HEK293 (cell line): Measurements from ENCODE around the gene YIPF5.
A peak's percentile ranks its signal among the peaks of the same experiment; 100 is the strongest.

ENCODE experiments used
- FEZF1 ChIP-seq: fragments of 450-650 bp; formaldehyde crosslinking; IDR thresholded peaks from 2 replicates; pipeline ENCODE4 v1.5.1; 2016; ENCODE audit warnings: missing biosample characterization, missing genetic modification characterization
- HOXA7 ChIP-seq: sonication (generic); formaldehyde crosslinking; IDR thresholded peaks from 2 replicates; pipeline ENCODE4 v1.8.1; 2022; ENCODE audit warnings: missing genetic modification reagents, borderline replicate concordance
- KLF10 ChIP-seq: fragments of 450-650 bp; IDR thresholded peaks from 2 replicates; pipeline ENCODE4 v1.5.1; 2018; ENCODE audit warnings: missing biosample characterization, mild to moderate bottlenecking, missing genetic modification characterization
- KLF8 ChIP-seq: fragments of 450-650 bp; formaldehyde crosslinking; IDR thresholded peaks from 2 replicates; pipeline ENCODE4 v1.5.1; 2016; ENCODE audit warnings: missing biosample characterization, missing genetic modification characterization
- SP7 ChIP-seq: fragments of 450-650 bp; formaldehyde crosslinking; IDR thresholded peaks from 2 replicates; pipeline ENCODE4 v1.5.1; 2016; ENCODE audit warnings: missing biosample characterization, missing genetic modification characterization
- TCF7L2 ChIP-seq: IDR thresholded peaks from 2 replicates; pipeline ENCODE4 v1.6.1; 2011; ENCODE audit warnings: low read depth, mild to moderate bottlenecking, inconsistent platforms, low read length, moderate library complexity, borderline replicate concordance
- YY2 ChIP-seq: fragments of 450-650 bp; formaldehyde crosslinking; IDR thresholded peaks from 2 replicates; pipeline ENCODE4 v1.5.1; 2016; ENCODE audit warnings: missing biosample characterization, missing genetic modification characterization
- ZFP69B ChIP-seq: fragments of 450-650 bp; formaldehyde crosslinking; IDR thresholded peaks from 2 replicates; pipeline ENCODE4 v1.5.1; 2016; ENCODE audit warnings: missing biosample characterization, missing genetic modification characterization
- ZNF10 ChIP-seq: fragments of 450-650 bp; formaldehyde crosslinking; IDR thresholded peaks from 2 replicates; pipeline ENCODE4 v1.5.1; 2017; ENCODE audit warnings: missing biosample characterization, missing genetic modification characterization
- ZNF112 ChIP-seq: fragments of 450-650 bp; formaldehyde crosslinking; IDR thresholded peaks from 2 replicates; pipeline ENCODE4 v1.5.0; 2017; ENCODE audit warnings: missing biosample characterization, missing genetic modification characterization
- ZNF133 ChIP-seq: fragments of 450-650 bp; formaldehyde crosslinking; IDR thresholded peaks from 2 replicates; pipeline ENCODE4 v1.5.1; 2016; ENCODE audit warnings: missing biosample characterization, missing genetic modification characterization
- ZNF16 ChIP-seq: fragments of 450-650 bp; formaldehyde crosslinking; IDR thresholded peaks from 2 replicates; pipeline ENCODE4 v1.5.1; 2016; ENCODE audit warnings: low read depth, missing biosample characterization, missing genetic modification characterization
- ZNF175 ChIP-seq: fragments of 450-650 bp; formaldehyde crosslinking; IDR thresholded peaks from 2 replicates; pipeline ENCODE4 v1.5.1; 2016; ENCODE audit warnings: missing biosample characterization, missing genetic modification characterization
- ZNF223 ChIP-seq: fragments of 450-650 bp; formaldehyde crosslinking; IDR thresholded peaks from 2 replicates; pipeline ENCODE4 v1.5.1; 2016; ENCODE audit warnings: missing biosample characterization, missing genetic modification characterization
- ZNF248 ChIP-seq: fragments of 450-650 bp; formaldehyde crosslinking; IDR thresholded peaks from 2 replicates; pipeline ENCODE4 v1.5.1; 2017; ENCODE audit warnings: missing biosample characterization, missing genetic modification characterization
- ZNF292 ChIP-seq: fragments of 450-650 bp; formaldehyde crosslinking; IDR thresholded peaks from 2 replicates; pipeline ENCODE4 v1.5.1; 2016; ENCODE audit warnings: low read depth, missing biosample characterization, missing genetic modification characterization, borderline replicate concordance
- ZNF324 ChIP-seq: fragments of 450-650 bp; formaldehyde crosslinking; IDR thresholded peaks from 2 replicates; pipeline ENCODE4 v1.5.1; 2016; ENCODE audit warnings: missing biosample characterization, missing genetic modification characterization
- ZNF529 ChIP-seq: fragments of 450-650 bp; formaldehyde crosslinking; IDR thresholded peaks from 2 replicates; pipeline ENCODE4 v1.5.1; 2017; ENCODE audit warnings: missing genetic modification characterization, missing biosample characterization; ENCODE audit not compliant: insufficient replicate concordance
- ZNF670 ChIP-seq: fragments of 450-650 bp; formaldehyde crosslinking; IDR thresholded peaks from 2 replicates; pipeline ENCODE4 v1.5.1; 2016; ENCODE audit warnings: missing biosample characterization, missing genetic modification characterization, low read depth
- ZNF701 ChIP-seq: fragments of 450-650 bp; formaldehyde crosslinking; IDR thresholded peaks from 2 replicates; pipeline ENCODE4 v1.5.1; 2016; ENCODE audit warnings: missing biosample characterization, missing genetic modification characterization
- TF ChIP-seq, protein P1 (sequence below): fragments of 450-650 bp; formaldehyde crosslinking; IDR thresholded peaks from 2 replicates; pipeline ENCODE4 v1.5.1; 2016; ENCODE audit warnings: missing biosample characterization, missing genetic modification characterization
- TF ChIP-seq, protein P2 (sequence below): fragments of 450-650 bp; formaldehyde crosslinking; IDR thresholded peaks from 2 replicates; pipeline ENCODE4 v1.5.0; 2017; ENCODE audit warnings: missing biosample characterization, missing genetic modification characterization, borderline replicate concordance
- TF ChIP-seq, protein P3 (sequence below): fragments of 450-650 bp; formaldehyde crosslinking; IDR thresholded peaks from 2 replicates; pipeline ENCODE4 v1.5.1; 2017; ENCODE audit warnings: missing biosample characterization, missing genetic modification characterization
- TF ChIP-seq, protein P4 (sequence below): fragments of 450-650 bp; formaldehyde crosslinking; IDR thresholded peaks from 2 replicates; pipeline ENCODE4 v1.5.1; 2016; ENCODE audit warnings: missing biosample characterization, missing genetic modification characterization, borderline replicate concordance
- TF ChIP-seq, protein P5 (sequence below): fragments of 450-650 bp; formaldehyde crosslinking; IDR thresholded peaks from 2 replicates; pipeline ENCODE4 v1.5.1; 2016; ENCODE audit warnings: missing biosample characterization, missing genetic modification characterization
- TF ChIP-seq, protein P6 (sequence below): fragments of 450-650 bp; formaldehyde crosslinking; IDR thresholded peaks from 2 replicates; pipeline ENCODE4 v1.5.1; 2016; ENCODE audit warnings: missing biosample characterization, missing genetic modification characterization

YIPF5 gene

DNA sequence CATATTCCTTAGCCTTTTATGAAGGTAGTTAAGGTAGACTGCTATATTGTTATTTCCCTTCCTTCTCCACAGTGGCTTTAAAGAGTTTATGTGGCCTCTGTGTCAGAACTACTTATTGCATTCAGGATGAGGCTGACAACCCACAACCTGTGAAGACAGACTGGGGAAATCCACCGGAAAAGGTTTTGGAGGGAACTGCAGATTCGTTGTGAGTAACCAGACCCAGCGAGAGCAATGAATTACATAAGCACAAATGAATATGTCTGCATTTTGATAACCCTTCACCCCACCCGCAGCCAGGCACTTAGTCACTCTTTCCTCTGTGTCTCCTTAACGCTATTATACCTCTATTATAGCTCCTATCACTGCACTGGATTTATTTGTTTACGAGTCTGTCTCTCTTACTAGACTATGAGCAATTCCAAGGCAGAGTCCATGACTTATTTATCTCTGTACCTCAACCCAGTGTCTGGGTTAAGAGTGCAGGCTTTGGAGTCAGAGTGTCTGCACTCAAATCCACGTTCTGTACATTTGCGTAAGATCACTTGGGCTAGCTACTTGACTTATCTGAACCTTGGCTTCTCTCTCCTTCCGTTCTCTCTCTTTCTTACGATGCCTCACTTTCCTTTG, 19.5 kb upstream of the YIPF5 start (continued):
- TF ChIP-seq, protein P1, sequence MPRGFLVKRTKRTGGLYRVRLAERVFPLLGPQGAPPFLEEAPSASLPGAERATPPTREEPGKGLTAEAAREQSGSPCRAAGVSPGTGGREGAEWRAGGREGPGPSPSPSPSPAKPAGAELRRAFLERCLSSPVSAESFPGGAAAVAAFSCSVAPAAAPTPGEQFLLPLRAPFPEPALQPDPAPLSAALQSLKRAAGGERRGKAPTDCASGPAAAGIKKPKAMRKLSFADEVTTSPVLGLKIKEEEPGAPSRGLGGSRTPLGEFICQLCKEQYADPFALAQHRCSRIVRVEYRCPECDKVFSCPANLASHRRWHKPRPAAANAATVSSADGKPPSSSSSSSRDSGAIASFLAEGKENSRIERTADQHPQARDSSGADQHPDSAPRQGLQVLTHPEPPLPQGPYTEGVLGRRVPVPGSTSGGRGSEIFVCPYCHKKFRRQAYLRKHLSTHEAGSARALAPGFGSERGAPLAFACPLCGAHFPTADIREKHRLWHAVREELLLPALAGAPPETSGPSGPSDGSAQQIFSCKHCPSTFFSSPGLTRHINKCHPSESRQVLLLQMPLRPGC (tag by site-specific recombination) = 0 out of 2 replicates have a peak, but pooled peaks have one; percentile 55
- TF ChIP-seq, protein P2, sequence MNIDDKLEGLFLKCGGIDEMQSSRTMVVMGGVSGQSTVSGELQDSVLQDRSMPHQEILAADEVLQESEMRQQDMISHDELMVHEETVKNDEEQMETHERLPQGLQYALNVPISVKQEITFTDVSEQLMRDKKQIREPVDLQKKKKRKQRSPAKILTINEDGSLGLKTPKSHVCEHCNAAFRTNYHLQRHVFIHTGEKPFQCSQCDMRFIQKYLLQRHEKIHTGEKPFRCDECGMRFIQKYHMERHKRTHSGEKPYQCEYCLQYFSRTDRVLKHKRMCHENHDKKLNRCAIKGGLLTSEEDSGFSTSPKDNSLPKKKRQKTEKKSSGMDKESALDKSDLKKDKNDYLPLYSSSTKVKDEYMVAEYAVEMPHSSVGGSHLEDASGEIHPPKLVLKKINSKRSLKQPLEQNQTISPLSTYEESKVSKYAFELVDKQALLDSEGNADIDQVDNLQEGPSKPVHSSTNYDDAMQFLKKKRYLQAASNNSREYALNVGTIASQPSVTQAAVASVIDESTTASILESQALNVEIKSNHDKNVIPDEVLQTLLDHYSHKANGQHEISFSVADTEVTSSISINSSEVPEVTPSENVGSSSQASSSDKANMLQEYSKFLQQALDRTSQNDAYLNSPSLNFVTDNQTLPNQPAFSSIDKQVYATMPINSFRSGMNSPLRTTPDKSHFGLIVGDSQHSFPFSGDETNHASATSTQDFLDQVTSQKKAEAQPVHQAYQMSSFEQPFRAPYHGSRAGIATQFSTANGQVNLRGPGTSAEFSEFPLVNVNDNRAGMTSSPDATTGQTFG (tag by site-specific recombination) = no peak
- no peak for TF ChIP-seq ZNF175
- TF ChIP-seq, protein P3, sequence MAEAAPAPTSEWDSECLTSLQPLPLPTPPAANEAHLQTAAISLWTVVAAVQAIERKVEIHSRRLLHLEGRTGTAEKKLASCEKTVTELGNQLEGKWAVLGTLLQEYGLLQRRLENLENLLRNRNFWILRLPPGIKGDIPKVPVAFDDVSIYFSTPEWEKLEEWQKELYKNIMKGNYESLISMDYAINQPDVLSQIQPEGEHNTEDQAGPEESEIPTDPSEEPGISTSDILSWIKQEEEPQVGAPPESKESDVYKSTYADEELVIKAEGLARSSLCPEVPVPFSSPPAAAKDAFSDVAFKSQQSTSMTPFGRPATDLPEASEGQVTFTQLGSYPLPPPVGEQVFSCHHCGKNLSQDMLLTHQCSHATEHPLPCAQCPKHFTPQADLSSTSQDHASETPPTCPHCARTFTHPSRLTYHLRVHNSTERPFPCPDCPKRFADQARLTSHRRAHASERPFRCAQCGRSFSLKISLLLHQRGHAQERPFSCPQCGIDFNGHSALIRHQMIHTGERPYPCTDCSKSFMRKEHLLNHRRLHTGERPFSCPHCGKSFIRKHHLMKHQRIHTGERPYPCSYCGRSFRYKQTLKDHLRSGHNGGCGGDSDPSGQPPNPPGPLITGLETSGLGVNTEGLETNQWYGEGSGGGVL = no peak
- no peak for TF ChIP-seq KLF10 (tag by site-specific recombination)
- TF ChIP-seq HOXA7 (CRISPR knock-in tag) = no peak
- TF ChIP-seq, protein P4, sequence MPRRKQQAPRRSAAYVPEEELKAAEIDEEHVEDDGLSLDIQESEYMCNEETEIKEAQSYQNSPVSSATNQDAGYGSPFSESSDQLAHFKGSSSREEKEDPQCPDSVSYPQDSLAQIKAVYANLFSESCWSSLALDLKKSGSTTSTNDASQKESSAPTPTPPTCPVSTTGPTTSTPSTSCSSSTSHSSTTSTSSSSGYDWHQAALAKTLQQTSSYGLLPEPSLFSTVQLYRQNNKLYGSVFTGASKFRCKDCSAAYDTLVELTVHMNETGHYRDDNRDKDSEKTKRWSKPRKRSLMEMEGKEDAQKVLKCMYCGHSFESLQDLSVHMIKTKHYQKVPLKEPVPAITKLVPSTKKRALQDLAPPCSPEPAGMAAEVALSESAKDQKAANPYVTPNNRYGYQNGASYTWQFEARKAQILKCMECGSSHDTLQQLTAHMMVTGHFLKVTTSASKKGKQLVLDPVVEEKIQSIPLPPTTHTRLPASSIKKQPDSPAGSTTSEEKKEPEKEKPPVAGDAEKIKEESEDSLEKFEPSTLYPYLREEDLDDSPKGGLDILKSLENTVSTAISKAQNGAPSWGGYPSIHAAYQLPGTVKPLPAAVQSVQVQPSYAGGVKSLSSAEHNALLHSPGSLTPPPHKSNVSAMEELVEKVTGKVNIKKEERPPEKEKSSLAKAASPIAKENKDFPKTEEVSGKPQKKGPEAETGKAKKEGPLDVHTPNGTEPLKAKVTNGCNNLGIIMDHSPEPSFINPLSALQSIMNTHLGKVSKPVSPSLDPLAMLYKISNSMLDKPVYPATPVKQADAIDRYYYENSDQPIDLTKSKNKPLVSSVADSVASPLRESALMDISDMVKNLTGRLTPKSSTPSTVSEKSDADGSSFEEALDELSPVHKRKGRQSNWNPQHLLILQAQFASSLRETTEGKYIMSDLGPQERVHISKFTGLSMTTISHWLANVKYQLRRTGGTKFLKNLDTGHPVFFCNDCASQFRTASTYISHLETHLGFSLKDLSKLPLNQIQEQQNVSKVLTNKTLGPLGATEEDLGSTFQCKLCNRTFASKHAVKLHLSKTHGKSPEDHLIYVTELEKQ (tag by site-specific recombination) = peak; percentile 54; the same call in 1 of the 2 replicates
- no peak for TF ChIP-seq ZNF292 (tag by site-specific recombination)
- TF ChIP-seq ZNF16 = no peak
- 0 out of 2 replicates have a peak, but pooled peaks have one; percentile 34 for TF ChIP-seq KLF8 (tag by site-specific recombination)
- TF ChIP-seq, protein P5, sequence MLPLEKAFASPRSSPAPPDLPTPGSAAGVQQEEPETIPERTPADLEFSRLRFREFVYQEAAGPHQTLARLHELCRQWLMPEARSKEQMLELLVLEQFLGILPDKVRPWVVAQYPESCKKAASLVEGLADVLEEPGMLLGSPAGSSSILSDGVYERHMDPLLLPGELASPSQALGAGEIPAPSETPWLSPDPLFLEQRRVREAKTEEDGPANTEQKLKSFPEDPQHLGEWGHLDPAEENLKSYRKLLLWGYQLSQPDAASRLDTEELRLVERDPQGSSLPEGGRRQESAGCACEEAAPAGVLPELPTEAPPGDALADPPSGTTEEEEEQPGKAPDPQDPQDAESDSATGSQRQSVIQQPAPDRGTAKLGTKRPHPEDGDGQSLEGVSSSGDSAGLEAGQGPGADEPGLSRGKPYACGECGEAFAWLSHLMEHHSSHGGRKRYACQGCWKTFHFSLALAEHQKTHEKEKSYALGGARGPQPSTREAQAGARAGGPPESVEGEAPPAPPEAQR (tag by site-specific recombination) = no peak
- TF ChIP-seq YY2 = no peak
- no peak for TF ChIP-seq ZNF248 (tag by site-specific recombination)
- TF ChIP-seq ZFP69B (tag by site-specific recombination) = no peak
- TF ChIP-seq FEZF1 (tag by site-specific recombination) = peak; percentile 63; the same call in 1 of the 2 replicates
- no peak for TF ChIP-seq ZNF223 (tag by site-specific recombination)
- no peak for TF ChIP-seq ZNF10 (tag by site-specific recombination)
- peak; percentile 56 for TF ChIP-seq SP7
- TF ChIP-seq ZNF324 (tag by site-specific recombination) = no peak
- TF ChIP-seq TCF7L2 = peak; percentile 66; the same call in 1 of the 2 replicates
- TF ChIP-seq ZNF529 (tag by site-specific recombination) = no peak
- no peak for TF ChIP-seq ZNF701 (tag by site-specific recombination)
- no peak for TF ChIP-seq ZNF670 (tag by site-specific recombination)
- TF ChIP-seq ZNF133 = no peak
- no peak for TF ChIP-seq ZNF112 (tag by site-specific recombination)
- TF ChIP-seq, protein P6, sequence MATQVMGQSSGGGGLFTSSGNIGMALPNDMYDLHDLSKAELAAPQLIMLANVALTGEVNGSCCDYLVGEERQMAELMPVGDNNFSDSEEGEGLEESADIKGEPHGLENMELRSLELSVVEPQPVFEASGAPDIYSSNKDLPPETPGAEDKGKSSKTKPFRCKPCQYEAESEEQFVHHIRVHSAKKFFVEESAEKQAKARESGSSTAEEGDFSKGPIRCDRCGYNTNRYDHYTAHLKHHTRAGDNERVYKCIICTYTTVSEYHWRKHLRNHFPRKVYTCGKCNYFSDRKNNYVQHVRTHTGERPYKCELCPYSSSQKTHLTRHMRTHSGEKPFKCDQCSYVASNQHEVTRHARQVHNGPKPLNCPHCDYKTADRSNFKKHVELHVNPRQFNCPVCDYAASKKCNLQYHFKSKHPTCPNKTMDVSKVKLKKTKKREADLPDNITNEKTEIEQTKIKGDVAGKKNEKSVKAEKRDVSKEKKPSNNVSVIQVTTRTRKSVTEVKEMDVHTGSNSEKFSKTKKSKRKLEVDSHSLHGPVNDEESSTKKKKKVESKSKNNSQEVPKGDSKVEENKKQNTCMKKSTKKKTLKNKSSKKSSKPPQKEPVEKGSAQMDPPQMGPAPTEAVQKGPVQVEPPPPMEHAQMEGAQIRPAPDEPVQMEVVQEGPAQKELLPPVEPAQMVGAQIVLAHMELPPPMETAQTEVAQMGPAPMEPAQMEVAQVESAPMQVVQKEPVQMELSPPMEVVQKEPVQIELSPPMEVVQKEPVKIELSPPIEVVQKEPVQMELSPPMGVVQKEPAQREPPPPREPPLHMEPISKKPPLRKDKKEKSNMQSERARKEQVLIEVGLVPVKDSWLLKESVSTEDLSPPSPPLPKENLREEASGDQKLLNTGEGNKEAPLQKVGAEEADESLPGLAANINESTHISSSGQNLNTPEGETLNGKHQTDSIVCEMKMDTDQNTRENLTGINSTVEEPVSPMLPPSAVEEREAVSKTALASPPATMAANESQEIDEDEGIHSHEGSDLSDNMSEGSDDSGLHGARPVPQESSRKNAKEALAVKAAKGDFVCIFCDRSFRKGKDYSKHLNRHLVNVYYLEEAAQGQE (tag by site-specific recombination) = no peak
